ENCODE data around the gene JAG2.

JAG2 gene

DNA sequence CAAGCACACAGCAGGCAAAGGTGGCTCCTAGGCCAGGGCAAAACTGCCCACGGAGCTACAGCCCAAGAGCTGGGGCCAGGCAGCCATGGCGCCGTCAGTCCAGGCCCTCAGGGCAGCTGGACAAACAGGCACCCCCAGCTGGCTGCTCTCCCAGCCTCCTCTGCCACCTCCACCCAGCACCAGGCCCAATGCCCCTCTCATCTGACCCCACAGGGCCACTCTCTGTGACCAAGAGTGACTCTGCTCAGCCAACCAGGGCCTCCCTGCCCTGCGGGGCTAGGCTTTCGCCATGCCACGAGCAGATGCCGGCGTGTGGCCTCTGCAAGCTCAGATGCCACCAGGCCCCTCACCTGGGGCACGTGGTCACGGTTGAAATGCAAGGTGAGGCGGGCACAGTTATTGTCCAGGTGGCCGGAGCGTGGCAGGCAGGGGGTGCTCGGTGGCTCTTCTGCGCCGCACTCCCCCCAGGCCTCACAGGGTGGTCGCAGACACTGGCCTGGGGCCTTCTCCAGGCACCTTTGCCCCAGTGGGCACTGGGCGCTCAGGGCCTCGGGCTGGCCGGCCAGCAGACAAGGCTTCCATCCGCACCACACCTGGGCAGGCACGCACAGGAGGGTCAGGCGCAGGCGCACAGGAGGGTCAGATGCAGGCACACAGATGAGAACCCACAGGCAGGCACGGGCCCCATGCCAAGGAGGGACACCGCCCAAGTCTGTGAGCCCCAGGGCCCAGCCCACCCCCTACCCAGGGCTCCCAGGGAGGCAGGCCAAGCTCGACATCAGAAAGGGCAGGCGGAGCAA is 23.0 kb downstream of the JAG2 start:
- H3K4me3 ChIP-seq (ENCODE audit: low read depth, low read length): no peak overlapping the region
- TF ChIP-seq, protein P1, sequence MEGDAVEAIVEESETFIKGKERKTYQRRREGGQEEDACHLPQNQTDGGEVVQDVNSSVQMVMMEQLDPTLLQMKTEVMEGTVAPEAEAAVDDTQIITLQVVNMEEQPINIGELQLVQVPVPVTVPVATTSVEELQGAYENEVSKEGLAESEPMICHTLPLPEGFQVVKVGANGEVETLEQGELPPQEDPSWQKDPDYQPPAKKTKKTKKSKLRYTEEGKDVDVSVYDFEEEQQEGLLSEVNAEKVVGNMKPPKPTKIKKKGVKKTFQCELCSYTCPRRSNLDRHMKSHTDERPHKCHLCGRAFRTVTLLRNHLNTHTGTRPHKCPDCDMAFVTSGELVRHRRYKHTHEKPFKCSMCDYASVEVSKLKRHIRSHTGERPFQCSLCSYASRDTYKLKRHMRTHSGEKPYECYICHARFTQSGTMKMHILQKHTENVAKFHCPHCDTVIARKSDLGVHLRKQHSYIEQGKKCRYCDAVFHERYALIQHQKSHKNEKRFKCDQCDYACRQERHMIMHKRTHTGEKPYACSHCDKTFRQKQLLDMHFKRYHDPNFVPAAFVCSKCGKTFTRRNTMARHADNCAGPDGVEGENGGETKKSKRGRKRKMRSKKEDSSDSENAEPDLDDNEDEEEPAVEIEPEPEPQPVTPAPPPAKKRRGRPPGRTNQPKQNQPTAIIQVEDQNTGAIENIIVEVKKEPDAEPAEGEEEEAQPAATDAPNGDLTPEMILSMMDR (IDR thresholded peaks at IDR 0.05; ENCODE audit: low read depth, low read length): no peak

DNA sequence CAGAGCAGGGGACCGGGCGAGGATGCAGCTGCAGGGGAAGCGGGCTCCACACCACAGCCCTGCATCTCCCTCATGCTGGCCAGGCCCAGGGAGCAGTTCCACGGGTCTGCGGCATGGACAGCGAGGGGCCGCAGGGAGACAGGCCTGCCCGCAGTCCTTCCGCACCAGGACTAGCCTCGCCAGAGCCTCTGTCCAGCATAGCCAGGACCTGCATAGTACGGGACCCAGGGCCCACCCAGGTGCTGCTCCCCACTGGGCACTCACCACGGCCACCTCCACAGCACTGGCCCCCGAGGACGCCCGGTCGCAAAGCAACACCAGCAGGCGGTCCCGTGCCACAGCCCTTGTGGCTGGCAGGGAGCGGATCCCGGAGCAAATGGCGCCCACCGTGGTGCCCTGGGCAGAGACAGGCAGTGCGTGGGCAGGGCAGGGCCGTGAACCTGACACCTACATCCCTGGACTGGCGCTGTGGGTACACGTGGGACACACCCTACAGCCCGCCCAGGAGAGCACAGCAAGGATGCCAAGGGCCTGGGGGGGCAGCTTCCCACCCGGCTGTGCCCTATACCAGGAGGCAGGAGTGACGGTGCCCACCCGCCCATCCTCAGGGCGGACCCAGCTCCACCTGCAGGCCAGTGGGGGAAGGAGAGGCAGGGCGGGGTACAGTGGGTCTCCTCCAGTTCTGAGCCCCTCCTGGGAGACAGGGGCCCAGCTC is 23.8 kb downstream of the JAG2 start:
- TF ChIP-seq, protein P1 (IDR thresholded peaks at IDR 0.05; ENCODE audit: low read depth, low read length): no peak

DNA sequence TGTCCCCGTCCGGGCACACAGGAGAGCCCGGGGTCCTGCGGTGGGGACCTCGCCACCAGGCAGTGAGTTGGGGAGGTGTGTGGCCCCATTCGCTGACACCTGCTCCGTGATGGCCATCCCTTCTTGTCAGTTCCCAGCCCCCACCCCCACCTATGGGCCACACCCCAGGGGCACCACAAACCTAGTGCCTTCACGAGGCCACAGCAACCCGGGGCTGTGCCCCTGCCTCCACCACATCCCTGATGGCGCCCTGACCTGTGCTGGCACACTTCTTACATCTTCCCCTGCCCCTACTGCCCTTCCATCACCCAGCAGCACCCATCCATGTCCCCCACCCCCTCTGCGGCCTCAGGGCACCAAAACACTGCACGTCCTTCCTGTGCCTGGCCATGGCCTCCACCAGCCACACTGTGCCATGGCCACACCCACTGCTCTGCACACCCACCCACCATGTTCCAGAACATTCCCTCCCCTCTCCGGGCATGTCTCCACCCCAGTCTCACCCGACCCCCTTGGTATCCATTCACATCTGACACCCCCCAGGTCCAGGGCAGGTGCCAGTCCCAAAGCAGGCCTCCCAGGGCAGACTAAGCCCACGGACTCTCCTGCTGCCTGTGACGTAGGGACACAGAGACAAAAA is 24.4 kb downstream of the JAG2 start:
- H3K4me3 ChIP-seq (ENCODE audit: low read depth, low read length): no peak overlapping the region
- TF ChIP-seq, protein P1 (IDR thresholded peaks at IDR 0.05; ENCODE audit: low read depth, low read length): no peak

More for the DNA sequence above, 23.8 kb downstream of the JAG2 start:
- H3K4me3 ChIP-seq (ENCODE audit: low read depth, low read length): no peak overlapping the region

DNA sequence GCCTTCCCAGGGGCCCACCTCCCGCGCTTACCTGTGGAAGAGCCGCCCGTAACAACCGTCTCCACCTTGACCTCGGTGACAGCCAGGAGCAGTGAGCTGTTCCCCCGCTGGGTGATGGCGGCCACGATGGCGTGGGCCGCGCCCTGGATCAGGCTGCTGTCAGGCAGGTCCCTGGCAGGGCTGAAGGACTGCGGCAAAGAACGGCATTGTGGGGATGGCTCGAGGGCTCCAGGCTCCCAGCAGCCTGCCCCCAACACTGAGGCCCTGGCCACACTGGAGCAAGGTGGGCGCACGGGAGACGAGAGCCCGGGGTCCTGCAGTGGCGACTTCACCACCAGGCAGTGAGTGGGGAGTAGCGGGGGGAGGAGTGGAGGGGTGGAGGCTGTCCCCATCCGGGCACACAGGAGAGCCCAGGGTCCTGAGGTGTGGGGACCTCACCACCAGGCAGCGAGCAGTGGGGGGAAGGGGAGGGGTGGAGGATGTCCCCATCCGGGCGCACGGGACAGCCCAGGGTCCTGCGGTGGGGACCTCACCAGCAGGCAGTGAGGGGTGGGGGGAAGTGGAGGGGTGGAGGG is 25.0 kb downstream of the JAG2 start:
- no peak overlapping the region for H3K4me3 ChIP-seq (ENCODE audit: low read depth, low read length)
- TF ChIP-seq, protein P1 (IDR thresholded peaks at IDR 0.05; ENCODE audit: low read depth, low read length): no peak

DNA sequence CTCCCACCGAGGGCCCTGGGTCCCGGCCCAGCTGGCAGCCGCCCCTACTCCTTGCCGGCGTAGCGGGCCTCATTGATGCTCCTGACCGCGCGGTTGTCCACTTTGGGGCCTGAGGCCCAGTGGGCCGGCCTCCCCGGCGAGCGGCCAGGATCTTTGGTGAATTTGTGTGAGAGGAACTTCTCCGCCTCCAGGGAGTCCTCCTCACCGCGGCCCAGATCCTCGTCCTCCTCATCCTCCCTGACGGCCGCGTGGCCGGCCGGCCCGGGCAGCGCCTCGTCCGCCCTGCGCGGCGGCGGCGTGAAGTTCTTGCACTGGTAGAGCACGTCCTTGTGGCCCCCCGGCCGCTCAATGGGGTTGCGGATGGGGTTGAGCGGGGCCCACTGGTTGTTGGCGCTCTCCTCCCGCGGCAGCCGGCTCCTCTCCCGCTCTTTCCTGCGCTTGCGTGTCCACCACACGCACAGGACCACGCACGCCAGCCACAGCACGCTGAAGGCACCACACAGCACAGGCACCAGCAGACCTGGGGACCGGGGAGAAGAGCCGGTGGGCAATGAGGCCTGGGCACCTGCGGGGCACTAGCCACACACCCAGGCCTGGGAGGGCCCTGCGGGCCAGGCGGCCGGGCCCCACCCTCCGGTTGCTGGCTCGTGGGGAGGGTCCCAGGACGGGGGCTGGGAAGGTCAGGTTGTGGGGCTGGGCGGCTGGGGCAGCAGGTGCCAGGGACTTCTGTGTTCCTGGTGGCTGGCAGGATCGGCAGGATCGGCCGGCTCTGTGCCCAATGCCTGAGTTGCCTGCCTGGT is 25.7 kb downstream of the JAG2 start:
- H3K4me3 ChIP-seq (ENCODE audit: low read depth, low read length): no peak overlapping the region
- TF ChIP-seq, protein P1 (IDR thresholded peaks at IDR 0.05; ENCODE audit: low read depth, low read length): no peak

DNA sequence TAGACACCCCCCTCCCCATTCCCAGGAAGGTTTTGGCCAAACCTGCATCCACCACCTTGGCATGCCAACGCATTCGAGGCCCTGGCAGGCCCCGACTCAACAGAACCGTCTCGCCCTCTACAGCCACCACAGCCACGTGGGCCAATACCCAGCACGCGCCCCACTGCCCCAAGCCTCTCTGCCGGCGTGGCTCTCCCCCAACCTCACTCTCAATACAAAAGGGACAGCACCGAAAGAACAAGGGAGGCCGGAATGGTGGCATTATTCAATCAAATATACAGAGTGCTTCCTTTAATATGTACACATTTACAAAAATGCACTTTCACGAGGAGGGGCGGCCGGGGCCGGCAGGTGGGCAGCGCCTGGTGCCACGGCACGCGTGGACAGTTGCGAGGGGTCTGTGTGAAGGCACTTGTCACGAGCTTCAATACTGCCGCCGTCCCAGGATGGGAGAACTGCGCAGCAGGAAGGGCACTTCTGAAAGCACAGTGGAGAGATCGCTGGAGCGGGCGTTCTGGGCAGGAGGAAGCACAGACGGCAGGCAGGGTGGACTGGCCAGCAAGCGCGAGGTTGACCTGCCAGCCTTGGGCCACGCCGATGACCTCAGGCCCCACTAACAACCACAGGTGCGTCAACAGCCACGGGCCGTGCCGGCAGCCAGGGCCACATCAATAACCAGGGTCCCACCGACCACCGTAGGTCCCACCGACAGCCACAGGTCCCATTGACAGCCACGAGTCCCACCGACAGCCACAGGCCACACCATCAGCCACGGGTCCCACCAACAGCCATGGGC is 26.9 kb downstream of the JAG2 start:
- TF ChIP-seq, protein P1 (IDR thresholded peaks at IDR 0.05; ENCODE audit: low read depth, low read length): no peak
- H3K4me3 ChIP-seq (ENCODE audit: low read depth, low read length): no peak overlapping the region
